Measurements from ENCODE around the gene RPS6KA2.

DNA sequence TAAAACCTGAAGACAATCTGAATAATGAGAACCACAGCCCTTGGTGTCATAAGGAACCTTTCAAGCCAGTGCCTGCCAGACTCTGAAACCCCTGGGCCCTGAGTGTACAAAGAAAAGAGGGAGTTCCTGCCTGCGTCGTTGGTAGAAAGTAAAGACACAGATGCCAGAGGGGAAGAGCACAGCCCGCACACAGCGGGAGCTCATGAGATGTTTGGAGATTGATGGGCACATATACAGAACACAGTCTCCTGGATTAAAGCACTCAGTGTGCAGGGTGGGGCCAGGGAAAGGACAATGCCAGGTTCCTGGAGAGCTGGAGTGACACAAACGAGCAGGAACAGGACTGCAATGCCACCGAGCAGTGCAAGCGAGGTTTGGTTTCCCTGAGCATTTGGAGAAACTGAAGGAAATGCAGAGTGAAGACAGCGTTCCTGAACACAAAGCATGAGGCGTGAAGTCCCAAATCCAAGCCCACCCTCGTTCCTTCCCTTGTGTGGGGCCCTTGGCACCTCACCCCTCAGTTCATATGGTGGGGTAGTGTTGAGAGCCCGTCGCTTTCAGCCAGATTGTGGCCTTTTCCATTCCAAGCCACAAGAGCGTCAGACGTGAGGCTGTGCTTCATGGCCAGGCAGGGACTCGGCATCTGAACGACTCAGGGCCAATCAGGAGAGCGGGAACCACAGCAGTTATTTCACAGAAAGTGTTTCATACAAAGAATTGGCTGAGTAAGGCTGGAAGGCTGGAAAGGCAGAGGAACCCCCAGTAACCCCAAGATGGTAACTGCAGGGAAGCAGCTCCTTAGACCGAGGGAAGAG lies 41.0 kb upstream of the RPS6KA2 start:
- TF ChIP-seq, protein P1, sequence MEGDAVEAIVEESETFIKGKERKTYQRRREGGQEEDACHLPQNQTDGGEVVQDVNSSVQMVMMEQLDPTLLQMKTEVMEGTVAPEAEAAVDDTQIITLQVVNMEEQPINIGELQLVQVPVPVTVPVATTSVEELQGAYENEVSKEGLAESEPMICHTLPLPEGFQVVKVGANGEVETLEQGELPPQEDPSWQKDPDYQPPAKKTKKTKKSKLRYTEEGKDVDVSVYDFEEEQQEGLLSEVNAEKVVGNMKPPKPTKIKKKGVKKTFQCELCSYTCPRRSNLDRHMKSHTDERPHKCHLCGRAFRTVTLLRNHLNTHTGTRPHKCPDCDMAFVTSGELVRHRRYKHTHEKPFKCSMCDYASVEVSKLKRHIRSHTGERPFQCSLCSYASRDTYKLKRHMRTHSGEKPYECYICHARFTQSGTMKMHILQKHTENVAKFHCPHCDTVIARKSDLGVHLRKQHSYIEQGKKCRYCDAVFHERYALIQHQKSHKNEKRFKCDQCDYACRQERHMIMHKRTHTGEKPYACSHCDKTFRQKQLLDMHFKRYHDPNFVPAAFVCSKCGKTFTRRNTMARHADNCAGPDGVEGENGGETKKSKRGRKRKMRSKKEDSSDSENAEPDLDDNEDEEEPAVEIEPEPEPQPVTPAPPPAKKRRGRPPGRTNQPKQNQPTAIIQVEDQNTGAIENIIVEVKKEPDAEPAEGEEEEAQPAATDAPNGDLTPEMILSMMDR (IDR thresholded peaks at IDR 0.05; ENCODE audit: insufficient read depth, low read length): no peak
- no peak for TF ChIP-seq POLR2AphosphoS5 (IDR thresholded peaks at IDR 0.05; ENCODE audit: low read depth)
- no peak for TF ChIP-seq SPI1 (IDR thresholded peaks at IDR 0.05; ENCODE audit: borderline replicate concordance, low read depth)
- TF ChIP-seq, protein P2, sequence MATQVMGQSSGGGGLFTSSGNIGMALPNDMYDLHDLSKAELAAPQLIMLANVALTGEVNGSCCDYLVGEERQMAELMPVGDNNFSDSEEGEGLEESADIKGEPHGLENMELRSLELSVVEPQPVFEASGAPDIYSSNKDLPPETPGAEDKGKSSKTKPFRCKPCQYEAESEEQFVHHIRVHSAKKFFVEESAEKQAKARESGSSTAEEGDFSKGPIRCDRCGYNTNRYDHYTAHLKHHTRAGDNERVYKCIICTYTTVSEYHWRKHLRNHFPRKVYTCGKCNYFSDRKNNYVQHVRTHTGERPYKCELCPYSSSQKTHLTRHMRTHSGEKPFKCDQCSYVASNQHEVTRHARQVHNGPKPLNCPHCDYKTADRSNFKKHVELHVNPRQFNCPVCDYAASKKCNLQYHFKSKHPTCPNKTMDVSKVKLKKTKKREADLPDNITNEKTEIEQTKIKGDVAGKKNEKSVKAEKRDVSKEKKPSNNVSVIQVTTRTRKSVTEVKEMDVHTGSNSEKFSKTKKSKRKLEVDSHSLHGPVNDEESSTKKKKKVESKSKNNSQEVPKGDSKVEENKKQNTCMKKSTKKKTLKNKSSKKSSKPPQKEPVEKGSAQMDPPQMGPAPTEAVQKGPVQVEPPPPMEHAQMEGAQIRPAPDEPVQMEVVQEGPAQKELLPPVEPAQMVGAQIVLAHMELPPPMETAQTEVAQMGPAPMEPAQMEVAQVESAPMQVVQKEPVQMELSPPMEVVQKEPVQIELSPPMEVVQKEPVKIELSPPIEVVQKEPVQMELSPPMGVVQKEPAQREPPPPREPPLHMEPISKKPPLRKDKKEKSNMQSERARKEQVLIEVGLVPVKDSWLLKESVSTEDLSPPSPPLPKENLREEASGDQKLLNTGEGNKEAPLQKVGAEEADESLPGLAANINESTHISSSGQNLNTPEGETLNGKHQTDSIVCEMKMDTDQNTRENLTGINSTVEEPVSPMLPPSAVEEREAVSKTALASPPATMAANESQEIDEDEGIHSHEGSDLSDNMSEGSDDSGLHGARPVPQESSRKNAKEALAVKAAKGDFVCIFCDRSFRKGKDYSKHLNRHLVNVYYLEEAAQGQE (IDR thresholded peaks at IDR 0.05; ENCODE audit: insufficient replicate concordance, low read depth): no peak
- no peak for TF ChIP-seq GABPA (IDR thresholded peaks at IDR 0.05; ENCODE audit: low read depth)

All from HL-60 (cell line).